ENCODE measurements around the gene CCDC30.

The CCDC30 gene

GRCh38 chr1:42689912-42690311 lies 226.8 kb downstream of the CCDC30 start:
- FAIRE-seq, result no peak

GRCh38 chr1:42690477-42691156 lies 227.5 kb downstream of the CCDC30 start:
- FAIRE-seq, result no peak

More at GRCh38 chr1:42689912-42690311, 226.8 kb downstream of the CCDC30 start:
- DNase-seq (ENCODE audit: low spot score), result no peak

GRCh38 chr1:42691157-42691498 lies 228.0 kb downstream of the CCDC30 start:
- DNase-seq (ENCODE audit: low spot score) (no peak), FAIRE-seq (no peak)

More at GRCh38 chr1:42690477-42691156, 227.5 kb downstream of the CCDC30 start:
- DNase-seq (ENCODE audit: low spot score), result no peak

- no peak for DNase-seq (ENCODE audit: low spot score)
- no peak for FAIRE-seq
Measured at GRCh38 chr1:42692461-42692860, 229.4 kb downstream of the CCDC30 start.

- DNase-seq (ENCODE audit: low spot score) (no peak), FAIRE-seq (no peak)
Measured at GRCh38 chr1:42692911-42693310, 229.8 kb downstream of the CCDC30 start.

GRCh38 chr1:42698081-42698813 lies 235.2 kb downstream of the CCDC30 start:
- no peak for DNase-seq (ENCODE audit: low spot score)
- FAIRE-seq, result no peak

GRCh38 chr1:42700006-42700405 lies 236.9 kb downstream of the CCDC30 start:
- FAIRE-seq (no peak), DNase-seq (ENCODE audit: low spot score) (no peak)

- no peak for FAIRE-seq
Measured at GRCh38 chr1:42703888-42704464, 240.9 kb downstream of the CCDC30 start.

More at GRCh38 chr1:42703888-42704464, 240.9 kb downstream of the CCDC30 start:
- DNase-seq (ENCODE audit: low spot score), result no peak
